Ishikawa (cell line): Measurements from ENCODE around the gene C14orf132.

Source experiments
- CEBPB ChIP-seq: IDR thresholded peaks from 2 replicates; pipeline ENCODE4 v1.6.1; 2012
- CREB1 ChIP-seq: IDR thresholded peaks from 2 replicates; pipeline ENCODE4 v1.6.1; 2012; ENCODE audit warnings: low read depth
- NFIC ChIP-seq: IDR thresholded peaks from 2 replicates; pipeline ENCODE4 v1.6.1; 2012
- RAD21 ChIP-seq: IDR thresholded peaks from 2 replicates; pipeline ENCODE4 v1.6.1; 2012; ENCODE audit warnings: low read depth
- TEAD4 ChIP-seq: IDR thresholded peaks from 2 replicates; pipeline ENCODE4 v1.6.1; 2012
- YY1 ChIP-seq: IDR thresholded peaks from 2 replicates; pipeline ENCODE4 v1.6.1; 2012; ENCODE audit warnings: low read depth
- ZBTB7A ChIP-seq: IDR thresholded peaks from 2 replicates; pipeline ENCODE4 v1.6.1; 2012; ENCODE audit warnings: low read depth
- TF ChIP-seq, protein P1 (sequence below): IDR thresholded peaks from 2 replicates; pipeline ENCODE4 v1.6.1; 2012; ENCODE audit warnings: low read depth, mild to moderate bottlenecking

DNA sequence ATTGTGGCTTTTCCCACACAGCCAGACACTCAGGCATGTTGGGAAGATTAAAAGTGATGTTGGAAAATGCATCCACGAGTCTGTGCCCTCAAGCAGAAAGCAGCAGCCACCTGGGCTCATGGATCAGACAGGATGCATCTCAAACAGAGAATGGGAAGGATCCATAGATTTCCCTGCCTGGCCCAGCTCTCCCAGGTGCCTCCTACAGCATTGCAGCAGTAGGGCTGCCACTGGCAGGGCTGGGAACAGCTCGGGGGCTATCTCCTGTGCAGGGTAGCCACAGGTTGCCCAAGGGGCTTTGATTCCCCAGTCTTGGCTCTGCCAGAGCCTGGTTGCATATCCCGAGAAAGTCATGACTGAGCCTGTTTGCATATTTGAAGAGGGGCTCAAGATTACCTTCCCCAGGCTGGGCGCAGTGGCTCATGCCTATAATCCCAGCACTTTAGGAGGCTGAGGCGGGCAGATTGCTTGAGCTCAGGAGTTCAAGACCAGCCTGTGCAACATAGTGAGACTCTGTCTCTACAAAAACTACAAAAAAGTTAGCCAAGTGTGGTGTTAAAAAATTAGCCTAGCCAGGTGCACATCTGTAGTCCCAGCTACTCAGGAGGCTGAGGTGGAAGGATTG lies 19.5 kb downstream of the C14orf132 start:
- TF ChIP-seq ZBTB7A (no peak), NFIC (no peak), CEBPB (no peak), TEAD4 (no peak), YY1 (no peak), RAD21 (no peak), CREB1 (no peak)
- TF ChIP-seq, protein P1, sequence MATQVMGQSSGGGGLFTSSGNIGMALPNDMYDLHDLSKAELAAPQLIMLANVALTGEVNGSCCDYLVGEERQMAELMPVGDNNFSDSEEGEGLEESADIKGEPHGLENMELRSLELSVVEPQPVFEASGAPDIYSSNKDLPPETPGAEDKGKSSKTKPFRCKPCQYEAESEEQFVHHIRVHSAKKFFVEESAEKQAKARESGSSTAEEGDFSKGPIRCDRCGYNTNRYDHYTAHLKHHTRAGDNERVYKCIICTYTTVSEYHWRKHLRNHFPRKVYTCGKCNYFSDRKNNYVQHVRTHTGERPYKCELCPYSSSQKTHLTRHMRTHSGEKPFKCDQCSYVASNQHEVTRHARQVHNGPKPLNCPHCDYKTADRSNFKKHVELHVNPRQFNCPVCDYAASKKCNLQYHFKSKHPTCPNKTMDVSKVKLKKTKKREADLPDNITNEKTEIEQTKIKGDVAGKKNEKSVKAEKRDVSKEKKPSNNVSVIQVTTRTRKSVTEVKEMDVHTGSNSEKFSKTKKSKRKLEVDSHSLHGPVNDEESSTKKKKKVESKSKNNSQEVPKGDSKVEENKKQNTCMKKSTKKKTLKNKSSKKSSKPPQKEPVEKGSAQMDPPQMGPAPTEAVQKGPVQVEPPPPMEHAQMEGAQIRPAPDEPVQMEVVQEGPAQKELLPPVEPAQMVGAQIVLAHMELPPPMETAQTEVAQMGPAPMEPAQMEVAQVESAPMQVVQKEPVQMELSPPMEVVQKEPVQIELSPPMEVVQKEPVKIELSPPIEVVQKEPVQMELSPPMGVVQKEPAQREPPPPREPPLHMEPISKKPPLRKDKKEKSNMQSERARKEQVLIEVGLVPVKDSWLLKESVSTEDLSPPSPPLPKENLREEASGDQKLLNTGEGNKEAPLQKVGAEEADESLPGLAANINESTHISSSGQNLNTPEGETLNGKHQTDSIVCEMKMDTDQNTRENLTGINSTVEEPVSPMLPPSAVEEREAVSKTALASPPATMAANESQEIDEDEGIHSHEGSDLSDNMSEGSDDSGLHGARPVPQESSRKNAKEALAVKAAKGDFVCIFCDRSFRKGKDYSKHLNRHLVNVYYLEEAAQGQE, result no peak
